T-helper 1 cell (primary cell): ENCODE results near the gene MAP3K5.

Experiments used
- DNase-seq, 5 donors: peaks; one replicate each; pipeline ENCODE4 v3.0.0-alpha.2; 2012 to 2020

The MAP3K5 gene

DNA sequence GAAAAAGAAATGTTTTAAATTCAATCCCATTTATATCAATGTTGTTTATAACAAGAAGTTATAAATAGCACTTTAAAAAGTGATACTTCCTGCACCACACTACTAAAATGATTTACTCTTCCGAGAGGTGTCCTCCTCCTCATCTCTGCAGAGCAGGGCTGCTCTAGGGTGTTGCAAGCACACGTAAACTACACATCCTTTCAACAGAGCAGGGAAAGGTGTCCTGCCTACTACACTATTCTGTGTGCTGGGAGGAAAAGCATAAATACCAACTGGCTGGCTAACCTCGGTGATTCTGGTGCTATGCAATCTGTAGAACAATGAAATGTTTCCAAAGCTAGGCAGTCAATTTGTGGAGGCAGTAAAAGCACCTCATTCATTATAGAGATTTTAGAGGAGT is 152.6 kb downstream of the MAP3K5 start:
- DNase-seq: no peak

DNA sequence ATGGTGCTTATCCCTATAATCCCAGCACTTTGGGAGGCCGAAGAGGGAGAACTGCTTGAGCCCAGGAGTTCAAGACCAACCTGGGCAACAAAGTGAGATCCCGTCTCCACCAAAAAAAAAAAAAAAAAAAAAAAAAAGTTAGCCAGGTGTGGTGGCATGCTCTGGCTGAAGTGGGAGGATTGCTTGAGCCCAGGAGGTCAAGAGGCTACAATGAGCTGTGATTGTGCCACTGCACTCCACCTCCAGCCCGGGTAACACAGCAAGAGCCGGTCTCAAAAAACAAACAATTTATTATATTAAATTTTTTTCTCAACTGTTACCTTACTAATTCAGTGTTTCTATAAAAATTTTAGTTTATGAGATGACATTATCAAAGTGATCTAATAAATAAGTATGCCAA is 156.7 kb downstream of the MAP3K5 start:
- no peak for DNase-seq

DNA sequence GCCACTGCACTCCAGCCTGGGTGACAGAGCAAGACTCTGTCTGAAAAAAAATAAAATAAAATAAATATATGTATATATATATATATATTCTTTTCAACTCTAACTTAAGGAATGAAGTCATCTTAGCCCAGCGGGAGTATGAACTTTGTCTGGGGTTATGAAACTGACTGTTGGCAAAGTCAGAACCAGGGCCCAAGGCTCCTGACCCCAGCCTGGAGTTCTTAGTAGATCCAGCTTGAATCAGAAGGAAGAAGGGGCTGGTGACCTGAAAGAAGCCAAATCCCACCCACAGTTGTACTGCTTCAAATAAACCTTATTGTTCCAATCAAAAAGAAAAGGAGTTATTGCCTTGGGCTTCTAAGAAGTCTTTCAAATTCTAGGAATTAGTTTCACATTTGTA is 158.9 kb downstream of the MAP3K5 start:
- DNase-seq: no peak

DNA sequence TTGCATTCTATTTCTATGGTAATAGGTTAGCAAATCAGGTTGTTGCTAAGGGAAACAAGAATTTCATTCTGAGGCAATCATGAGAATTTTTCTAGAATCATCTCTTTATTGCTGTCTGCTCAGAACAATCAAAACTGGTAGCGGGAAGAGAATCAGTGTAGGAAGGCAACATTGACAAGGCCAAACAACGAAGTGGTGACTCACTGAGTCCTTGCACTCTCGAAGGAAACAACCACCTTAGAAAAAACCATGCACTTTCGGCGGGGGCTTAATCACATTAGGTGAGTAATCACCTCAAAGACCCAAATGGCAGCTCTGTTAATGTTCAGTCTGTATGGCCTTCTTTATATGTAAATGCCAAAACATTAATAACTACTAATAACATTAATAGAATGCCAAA is 163.3 kb downstream of the MAP3K5 start:
- DNase-seq: peak in 1 of 5 donors; percentile 15

DNA sequence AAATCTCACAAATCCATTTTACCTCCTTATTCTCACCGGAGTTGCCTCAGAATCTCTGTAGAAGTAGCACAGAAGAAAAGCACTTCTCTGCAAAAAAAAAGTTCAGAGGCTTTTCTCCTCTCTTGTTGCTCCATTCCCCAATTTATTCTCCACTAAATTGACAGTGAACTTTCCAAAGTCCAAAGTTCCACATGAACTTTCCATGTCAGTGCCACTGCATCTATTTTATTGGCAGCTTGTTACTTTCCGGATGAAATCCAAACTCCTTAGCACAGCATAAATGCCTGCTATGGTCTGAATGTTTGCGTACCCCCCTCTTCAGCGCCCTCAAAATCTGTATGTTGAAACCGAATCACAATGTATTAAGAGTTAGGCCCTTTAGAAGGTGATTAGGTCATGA is 165.1 kb downstream of the MAP3K5 start:
- no peak for DNase-seq

DNA sequence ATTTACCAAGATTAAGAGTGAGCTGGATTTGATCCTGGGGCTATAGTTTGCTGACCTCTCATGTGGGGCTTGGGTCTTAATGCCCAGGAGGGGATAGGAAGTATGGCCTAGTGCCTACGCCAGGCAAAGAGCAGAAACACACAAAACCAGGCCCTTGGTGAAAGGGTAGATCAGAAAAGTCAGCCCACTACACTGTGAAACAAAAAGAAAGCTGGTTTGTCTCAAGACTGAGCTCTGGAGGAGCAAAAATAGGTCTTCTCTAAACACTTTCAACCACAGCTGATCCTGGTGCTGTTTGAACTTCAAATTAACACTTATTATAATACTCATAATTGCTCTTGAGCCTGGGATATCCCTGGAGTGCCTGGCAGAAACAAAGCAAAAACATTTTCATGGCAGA is 167.0 kb downstream of the MAP3K5 start:
- no peak for DNase-seq

DNA sequence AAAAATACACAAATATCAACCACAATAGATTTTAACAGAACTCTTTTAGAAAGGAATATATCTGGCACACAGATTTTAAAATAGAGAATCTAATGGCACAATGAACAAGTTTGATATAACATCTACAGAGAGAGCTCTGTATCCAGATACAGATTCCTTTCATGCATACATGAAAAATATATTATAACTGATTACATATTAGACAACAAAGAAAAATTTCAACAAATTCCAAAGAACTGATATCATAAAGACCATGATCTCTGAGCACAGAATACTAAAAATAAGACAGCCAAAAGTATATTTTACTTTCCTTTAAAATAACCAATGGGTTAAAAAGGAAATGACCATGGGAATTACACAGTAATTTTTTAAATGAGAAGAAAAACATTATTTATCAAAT is 167.9 kb downstream of the MAP3K5 start:
- no peak for DNase-seq

DNA sequence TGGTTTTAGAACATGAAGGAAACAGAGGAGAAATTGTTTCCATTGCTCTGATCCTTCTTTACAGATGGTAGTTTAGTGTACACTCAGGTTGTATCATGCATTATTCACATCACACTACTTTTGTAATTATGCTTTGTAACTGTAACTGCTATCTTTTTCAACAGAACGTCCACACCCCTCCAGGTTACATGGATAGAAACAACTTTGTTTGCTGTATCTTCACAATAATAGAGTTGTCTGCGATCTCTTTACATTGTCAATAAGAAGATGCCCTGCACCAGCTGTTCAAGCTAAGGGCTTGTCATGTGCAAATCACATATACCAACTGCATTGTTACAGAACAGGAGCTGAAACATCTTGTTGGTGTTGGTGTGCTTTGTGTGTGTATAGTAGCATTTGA is 174.2 kb downstream of the MAP3K5 start:
- DNase-seq: no peak

DNA sequence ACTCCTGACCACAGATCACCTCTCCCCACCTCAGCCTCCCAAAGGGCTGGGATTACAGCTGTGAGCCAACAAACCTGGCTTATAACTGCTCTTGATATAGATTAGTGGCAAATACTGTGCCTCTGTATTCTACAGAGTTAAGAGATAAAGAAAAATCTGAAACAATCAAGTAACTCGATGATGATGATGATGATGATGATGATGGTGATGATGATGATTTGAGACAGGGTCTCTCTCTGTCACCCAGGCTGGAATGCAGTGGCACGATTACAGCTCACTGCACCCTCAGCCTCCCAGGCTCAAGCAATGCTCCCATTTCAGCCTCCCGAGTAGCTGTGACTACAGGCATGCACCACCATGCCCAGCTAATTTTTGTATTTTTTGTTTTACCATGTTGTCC is 175.8 kb downstream of the MAP3K5 start:
- DNase-seq: no peak

DNA sequence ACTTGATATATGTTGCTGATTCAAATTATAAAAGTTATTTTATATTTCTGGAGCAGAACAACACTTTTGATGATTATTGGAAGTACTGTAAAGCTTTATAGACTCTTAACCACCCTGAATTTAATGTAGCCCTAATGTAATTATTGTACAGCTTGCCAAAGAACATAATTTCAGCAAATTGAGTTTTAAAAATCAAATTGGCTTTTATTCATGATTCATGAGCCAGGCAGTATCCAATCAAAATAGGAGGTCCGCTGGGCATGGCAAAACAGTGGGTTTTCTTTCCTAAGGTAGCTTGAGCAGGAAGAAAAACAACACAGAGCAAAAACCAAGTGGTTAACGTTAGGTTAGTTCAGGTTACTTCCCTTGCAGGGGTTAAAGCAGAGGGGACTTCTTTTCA is 177.3 kb downstream of the MAP3K5 start:
- no peak for DNase-seq

DNA sequence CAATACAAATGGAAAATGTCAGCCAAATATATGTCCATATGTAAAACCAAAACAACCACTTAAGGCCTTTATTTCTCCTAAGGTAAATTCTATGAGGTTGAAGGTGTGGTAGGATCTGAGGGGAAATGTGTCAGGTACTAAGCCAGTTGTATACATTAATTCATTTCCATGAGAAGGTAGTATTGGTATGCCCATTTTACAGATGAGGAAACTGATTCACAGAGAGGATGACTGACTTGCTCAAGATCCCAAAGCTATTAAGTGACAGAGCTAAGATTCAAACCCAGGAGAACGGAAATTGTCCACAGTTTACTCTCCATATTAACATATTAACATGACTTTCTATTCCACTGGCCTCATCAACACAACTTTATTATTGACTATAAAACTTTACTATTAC is 177.9 kb downstream of the MAP3K5 start:
- no peak for DNase-seq

DNA sequence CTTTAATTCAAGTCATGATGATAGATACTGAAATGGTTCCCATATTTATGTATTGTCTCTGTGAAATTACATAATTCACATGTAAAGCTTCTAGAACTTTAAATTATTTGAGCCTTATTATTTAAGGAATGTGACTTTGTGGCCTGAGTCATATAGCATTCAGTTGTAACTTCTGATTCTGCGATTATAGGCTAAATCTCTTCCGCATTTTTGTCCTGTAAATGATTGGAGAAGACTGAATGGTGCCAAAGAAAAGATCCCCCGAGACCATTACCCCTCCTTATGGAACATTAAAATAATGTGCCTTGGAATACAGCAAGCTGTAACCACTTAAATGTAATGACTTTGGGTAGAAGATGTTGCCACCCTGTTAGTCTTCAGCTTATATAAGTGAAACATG is 178.8 kb downstream of the MAP3K5 start:
- DNase-seq: no peak

DNA sequence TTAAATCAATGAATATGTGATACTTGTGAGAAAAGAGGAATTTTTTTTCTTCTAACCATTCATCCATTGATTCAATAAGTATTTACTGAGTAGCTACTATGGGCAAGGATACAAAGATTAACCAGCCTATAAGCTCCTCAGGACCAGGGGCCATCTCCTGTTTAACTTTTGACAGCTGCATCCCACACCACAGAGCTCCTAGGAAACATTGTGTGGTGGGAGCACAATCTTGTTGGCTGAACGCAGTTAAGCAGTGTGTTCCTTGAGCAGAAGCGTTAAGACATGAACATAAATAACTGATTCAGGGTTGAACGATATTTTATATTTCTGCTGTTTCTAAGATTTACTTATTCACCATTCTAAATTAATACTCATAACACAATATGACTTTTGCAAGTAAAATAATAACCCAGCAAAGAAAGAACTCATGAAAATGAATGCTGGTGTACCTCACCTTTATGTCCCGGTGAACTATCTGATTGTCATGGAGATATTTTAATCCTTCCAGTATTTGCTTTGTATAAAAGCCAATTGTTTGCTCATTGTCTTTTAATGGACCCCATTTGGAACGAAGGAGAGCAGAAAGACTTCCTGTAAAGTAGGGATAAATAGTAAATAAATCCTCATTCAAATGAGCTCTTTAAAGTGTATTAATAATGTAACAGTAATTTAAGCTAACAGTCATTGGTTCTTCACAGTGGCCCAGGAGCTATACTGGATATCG is 179.4 kb downstream of the MAP3K5 start:
- DNase-seq: no peak

DNA sequence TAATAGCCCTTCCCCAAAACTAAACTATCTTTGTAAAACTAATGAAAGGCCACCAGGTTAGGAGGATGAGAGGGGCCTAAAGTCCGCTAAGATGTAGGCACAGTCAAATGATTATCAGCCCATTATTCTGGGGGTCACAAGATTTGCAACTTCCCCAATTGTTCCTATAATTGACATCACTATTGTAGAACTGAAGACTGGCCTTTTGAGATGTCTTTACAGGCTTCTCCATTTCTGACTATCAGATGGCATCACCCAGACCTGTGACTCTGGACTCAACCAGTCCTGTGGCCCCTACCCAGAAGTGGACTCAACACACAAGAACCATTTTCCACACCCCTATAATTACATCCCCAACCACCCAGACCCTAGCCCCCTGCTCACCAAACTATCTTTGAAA is 180.5 kb downstream of the MAP3K5 start:
- DNase-seq: no peak

DNA sequence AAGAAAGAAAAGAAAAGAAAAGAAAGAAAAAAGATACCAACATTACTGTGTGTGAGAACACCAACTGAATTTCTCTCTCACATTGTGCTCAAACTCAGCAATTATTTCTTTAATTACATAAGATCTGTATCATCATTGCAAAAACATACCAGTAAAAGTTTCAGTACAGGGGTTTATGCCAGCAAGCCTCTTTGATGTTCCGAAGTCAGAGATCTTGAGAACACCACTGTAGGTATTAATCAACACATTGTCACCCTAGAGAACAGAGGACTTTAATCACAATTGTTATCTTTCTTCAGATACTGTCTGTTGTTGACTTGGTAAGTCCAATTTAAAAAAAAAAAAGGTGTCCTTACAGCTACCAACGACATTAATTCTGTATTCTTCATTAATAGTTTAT is 181.1 kb downstream of the MAP3K5 start:
- DNase-seq: no peak

DNA sequence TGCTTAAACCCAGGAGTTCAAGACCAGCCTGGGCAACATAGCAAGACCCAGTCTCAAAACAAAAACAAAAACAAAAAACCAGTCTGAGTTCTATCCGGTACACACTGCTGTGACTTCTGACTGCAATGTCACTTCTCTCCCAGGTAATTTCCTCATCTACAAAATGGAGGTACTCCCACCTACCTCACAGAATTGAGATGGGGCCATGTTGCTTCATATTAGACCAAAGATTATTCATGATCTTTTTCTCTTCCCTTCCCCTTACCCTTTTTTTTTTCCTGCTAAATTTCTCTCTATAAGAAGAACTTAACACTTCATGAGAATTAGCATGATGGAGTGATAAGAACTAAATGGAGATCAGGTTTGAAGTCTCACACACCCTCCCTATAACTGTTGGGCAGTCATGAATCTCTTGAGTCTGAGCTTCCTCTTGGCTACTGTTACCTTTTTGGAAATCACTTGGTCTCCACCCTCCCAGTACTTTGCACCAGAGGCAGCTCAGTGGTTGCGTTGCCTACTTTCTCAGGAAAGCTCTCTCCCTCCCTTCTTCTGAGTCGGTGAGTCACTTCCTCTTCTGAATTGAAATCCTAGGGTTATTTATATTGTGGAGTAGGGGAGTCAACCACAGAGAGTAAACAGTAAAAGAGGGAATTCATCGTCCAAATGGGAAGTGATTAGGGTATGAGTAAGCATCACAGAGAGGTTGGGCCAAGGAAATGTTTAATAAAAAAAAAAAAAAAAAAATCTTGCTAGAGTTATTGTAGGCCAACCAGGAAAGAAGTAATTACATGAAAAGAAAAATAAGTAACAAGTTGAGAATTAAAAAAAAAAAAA is 182.2 kb downstream of the MAP3K5 start:
- peak in 1 of 5 donors; percentile 23 for DNase-seq

DNA sequence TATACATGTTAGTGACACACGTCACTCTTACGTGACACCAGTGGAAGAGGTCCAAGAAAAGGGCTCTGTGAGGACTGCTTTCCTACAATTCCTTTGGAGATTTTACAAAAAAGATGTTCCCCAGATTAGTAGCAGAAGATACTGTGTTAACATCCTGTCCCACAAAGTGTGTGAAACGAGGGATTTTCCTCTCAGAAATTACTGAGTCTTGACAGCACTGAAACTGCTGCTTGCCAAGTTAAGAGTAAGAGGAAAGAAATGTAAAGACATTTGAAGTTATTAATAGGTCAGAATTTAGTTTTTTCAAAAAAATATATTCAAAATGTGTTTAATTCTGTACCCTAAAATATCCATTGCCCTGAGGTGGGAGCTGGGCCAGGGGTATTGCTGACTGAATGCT is 183.3 kb downstream of the MAP3K5 start:
- DNase-seq: no peak

DNA sequence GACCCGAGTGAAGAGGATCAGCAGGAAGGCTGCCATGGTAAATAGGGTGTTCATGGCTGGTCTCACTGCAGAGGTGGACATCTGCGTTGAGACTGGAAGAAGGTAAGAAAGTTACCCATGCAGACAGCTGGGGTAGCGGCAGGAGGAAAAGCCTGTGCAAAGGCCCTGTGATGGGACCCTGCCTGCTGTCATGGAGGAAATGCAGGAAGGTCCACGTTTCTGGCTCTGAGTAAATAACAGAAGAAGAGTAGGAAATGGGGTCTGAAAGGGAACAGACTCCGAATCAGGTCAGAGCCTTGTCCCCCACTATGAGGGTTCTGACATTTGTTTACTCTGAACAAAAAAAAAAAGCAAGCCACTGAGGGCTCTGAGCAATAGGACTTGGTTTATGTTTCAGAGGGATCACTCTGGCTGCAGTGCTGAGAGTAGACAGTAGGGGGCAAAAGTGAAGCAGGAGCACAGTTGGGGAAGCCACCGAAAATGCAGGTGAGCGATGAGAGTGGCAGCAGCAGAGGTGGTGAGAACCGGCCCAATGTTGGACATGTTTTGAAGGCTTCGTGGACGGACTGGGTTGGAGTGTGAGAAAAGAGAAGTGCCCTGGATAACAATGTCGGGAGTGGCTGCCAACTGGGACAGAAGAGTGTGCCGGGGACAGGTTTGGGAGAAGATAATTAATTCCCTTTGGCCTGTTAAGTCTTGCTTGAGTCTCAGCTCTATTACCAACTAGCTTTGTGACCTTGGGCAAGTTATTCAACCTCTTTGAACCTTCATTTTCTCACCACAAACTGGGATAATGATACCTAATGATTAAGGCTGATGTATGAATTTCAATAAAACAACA is 184.1 kb downstream of the MAP3K5 start:
- peak; percentile 49 to 75 (median 67) for DNase-seq

DNA sequence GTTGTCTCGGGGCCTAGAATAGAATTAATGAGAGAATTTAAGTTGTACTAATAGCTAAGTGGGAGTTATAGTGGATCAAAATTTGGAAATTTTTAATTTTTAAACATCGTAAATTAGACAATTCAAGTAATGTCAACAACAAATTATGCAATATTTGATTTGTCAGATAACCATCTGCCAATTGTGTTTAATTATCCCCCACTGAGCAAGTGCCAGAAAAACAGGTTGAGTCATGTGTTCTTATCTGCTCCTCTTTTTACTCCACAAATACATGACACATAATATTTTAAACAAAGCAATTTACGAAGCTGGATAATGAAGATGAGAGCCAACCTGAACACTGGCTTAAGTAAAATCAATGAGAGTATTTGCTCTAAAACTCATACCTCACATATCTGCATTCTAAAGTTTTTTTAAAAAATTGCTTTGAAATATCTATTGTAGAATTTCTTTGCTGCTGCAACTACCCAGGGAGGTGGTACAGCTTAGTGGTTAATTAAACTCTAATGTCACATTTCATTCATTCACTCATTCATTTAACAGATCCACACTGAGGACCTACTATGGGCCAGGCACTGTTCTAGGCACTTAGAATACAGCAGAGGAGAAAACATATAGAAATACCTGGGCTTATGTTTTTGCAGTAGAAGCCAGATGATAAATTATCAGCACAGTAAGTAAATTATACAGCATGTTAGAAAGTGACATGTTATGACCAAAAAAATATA is 184.9 kb downstream of the MAP3K5 start:
- no peak for DNase-seq

DNA sequence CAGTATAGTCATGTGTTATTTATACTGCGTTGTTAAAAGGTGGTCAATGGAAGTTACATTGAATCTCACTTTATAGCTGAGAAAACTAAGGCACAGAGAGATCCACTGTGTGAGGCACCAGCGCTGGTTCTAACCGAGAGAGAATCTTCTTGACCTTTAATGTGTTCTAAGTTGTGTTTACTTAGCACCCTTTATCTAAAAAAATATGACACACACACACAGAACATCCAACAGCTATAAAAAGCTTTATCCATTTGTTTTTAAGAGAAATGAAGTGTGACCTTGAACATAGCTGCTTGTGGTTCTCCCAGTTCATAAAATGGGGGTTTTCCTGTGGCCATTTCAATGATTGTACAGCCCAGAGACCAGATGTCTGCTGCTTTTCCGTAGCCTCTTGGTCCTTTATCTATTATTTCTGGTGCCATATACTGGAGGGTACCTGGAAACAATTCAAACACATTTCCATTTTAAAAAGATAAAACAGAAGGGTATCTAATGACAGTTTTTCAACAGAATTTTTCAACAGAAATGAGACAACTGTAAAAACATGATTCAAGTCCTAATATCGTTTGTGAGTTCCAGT is 187.3 kb downstream of the MAP3K5 start:
- DNase-seq: no peak

DNA sequence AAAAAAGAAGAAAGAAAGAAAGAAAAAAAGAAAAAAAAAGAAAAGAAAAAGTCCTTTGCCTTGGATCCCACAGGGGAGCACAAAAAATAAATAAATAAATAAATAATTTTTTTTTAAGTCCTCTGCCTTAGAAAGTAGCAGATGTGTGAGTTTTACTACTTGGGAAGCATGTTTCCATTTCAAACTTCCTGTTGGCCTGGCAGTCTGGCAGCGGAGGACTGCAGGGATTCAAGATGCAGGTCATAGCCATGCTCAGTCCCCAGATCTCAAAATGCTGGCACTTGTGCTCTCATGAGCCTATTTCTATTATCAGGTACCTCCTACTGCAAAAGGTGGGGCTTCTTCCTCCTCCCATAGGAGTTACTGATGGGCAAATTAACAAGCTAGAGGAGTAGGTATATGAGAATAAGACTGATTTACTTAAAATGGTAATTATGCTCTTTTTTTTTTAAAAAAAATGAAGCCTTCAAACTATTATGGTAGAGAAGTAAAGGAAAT is 187.9 kb downstream of the MAP3K5 start:
- DNase-seq: no peak

DNA sequence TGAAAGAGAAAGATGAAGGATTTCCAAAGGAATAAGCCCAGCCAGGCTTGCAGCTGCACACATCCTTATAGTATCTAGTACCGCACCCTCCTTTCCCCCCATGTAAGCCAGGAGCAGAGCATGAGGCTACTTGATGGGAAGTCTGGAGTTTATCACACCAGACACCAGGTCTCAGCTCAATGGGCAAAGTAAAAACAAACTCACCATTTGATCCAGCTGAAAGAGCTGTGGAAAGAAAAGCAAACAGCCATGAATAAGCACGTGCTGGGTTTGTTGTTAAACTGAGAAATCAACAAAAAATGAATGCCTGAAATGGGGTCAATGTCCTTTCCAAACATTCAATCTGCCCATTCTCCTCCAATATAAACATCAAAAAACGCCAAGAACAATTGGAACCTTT is 191.5 kb downstream of the MAP3K5 start:
- DNase-seq: no peak
